Fibroblast of skin of back (primary cell): Measurements from ENCODE around the gene CASK.

Experiments
- DNase-seq: peaks from one replicate; pipeline ENCODE4 v3.0.0-alpha.2; 2013

CASK gene

GRCh38 chrX:41507919-41508318 is 415.4 kb downstream of the CASK start:
- no peak for DNase-seq

DNA sequence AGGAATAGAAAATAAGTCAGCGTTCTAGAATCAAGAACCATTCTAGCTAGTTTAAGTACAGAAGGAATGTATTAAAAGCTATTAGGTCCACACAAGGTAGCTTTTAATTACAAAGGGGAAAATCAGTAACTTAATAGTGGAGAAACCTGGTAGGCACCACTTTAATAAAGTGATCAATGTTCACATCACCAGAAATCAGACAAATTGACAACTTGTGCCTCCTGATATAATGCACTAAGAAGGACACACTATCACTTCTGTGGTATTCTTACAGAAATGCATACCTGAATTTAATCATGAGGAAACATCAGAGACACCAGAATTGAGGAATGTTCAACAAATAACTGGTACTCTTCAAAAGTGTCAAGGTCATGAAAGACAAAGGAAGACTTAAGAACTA is 421.4 kb downstream of the CASK start:
- DNase-seq, result no peak

GRCh38 chrX:41499984-41500383 is 423.4 kb downstream of the CASK start:
- no peak for DNase-seq

DNA sequence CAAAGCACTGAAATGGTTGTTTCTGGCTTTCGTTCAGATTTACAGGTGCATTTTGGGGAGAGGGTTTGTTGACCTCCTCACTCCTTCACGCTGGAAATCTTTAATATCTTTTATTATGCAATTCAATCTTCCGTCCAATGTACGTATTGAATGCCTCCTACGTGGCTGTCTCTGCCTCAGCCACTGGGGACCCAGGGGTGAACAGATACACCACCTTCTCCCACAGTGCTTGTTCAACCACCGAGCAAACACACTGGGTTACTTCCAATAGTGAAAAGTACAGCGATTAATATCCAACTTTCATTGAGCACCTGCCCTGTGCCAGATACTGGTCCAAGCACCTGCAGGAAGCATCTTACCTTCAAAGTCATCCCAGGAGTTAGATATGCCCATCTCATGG is 424.2 kb downstream of the CASK start:
- no peak for DNase-seq

- DNase-seq, result peak; percentile 81
Observed at GRCh38 chrX:41491267-41492004, 431.9 kb downstream of the CASK start.

DNA sequence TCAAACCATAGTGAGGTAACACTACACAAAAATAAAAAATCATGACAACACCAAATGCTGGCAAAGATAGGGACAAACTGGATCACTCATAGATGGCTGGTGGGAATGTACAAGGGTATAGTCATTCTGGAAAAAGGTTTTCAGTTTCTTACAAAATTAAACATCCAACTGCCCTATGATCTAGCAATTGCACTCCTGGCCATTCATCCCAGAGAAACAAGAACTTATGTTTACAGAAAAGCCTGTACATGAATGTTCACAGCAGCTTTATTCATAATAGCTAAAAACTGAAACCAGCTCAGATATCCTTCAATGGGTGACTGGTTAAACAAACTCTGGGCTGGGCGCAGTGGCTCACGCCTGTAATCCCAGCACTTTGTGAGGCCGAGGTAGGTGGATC is 432.9 kb downstream of the CASK start:
- no peak for DNase-seq

DNA sequence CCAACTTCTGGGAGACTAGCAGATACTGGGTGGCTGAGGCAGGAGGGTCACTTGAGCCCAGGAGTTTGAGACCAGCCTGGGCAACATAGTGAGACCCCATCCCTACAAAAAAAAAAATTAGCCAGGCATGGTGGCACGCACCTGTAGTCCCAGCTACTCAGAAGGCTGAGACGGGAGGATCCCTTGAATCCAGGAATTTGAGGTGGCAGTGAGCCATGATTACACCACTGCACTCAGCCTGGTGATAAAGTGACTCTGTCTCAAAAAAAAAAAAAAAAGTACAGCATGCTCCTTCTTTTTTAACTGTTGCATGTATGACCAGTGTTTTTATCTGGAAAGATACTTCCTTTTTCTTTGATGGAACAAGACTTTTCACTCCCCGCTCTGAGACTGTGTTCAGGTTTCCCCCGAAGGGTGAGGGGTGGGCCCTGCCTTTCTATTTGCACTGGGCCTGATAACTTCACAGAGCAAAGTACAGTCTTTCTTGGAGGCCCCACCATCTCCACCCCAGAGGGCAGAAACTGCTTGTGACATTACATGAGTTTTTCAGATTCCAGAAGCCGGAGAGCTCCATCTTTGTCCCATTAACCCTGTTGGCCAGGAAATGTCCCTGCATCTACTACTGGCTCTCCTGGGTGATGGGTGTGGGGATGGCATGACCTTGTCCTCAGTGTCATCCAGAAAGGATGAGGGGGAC is 441.1 kb downstream of the CASK start:
- no peak for DNase-seq

GRCh38 chrX:41481264-41482109 is 441.9 kb downstream of the CASK start:
- DNase-seq, result no peak

DNA sequence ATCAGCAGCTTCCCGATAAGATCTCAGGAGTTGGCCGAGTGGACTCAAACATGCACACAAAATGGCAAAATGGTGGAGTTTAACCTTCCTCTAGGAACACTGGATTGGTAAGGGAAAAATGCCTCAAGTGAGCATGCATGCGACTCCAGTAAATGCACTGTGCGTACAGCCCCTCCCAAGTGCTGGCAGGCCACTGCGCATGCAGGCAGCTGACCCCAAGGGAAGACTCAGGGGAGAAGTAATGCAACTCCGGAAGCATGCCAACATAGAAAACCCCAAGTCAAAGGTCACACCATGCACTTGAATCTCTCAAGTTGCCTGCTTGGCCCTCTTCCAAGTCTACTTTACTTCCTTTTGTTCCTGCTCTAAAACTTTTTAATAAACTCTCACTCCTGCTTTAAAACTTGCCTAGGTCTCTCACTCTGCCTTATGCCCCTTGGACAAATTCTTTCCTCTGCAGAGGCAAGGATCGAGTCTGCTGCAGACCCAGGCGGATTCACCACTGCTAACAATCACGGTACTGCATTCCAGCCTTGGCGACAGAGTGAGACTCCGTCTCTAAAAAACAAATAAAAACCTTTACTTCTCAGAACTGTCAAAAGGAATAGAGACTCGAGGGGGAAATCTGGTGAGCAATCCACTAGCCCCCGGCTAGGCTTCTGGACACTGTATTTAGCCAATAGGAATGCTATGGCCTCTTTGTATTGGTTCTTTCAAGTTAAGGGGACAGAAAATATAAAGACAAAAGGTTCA is 442.7 kb downstream of the CASK start:
- DNase-seq, result no peak

GRCh38 chrX:41478381-41478911 is 444.9 kb downstream of the CASK start:
- no peak for DNase-seq

GRCh38 chrX:41475591-41476241 is 447.6 kb downstream of the CASK start:
- DNase-seq, result no peak

- DNase-seq, result no peak
Observed at GRCh38 chrX:41475191-41475590, 448.2 kb downstream of the CASK start.

- DNase-seq, result no peak
Observed at GRCh38 chrX:41474726-41475100, 448.6 kb downstream of the CASK start.

DNA sequence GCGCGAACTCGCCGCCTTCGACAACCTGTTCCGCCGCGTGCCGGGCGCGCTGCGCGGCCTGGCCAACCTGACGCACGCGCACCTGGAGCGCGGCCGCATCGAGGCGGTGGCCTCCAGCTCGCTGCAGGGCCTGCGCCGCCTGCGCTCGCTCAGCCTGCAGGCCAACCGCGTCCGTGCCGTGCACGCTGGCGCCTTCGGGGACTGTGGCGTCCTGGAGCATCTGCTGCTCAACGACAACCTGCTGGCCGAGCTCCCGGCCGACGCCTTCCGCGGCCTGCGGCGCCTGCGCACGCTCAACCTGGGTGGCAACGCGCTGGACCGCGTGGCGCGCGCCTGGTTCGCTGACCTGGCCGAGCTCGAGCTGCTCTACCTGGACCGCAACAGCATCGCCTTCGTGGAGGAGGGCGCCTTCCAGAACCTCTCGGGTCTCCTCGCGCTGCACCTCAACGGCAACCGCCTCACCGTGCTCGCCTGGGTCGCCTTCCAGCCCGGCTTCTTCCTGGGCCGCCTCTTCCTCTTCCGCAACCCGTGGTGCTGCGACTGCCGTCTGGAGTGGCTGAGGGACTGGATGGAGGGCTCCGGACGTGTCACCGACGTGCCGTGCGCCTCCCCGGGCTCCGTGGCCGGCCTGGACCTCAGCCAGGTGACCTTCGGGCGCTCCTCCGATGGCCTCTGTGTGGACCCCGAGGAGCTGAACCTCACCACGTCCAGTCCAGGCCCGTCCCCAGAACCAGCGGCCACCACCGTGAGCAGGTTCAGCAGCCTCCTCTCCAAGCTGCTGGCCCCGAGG is 449.2 kb downstream of the CASK start:
- DNase-seq, result no peak

GRCh38 chrX:41472231-41472815 is 451.0 kb downstream of the CASK start:
- no peak for DNase-seq

GRCh38 chrX:41471786-41472185 is 451.6 kb downstream of the CASK start:
- DNase-seq, result no peak

GRCh38 chrX:41470706-41471105 is 452.6 kb downstream of the CASK start:
- DNase-seq, result no peak

DNA sequence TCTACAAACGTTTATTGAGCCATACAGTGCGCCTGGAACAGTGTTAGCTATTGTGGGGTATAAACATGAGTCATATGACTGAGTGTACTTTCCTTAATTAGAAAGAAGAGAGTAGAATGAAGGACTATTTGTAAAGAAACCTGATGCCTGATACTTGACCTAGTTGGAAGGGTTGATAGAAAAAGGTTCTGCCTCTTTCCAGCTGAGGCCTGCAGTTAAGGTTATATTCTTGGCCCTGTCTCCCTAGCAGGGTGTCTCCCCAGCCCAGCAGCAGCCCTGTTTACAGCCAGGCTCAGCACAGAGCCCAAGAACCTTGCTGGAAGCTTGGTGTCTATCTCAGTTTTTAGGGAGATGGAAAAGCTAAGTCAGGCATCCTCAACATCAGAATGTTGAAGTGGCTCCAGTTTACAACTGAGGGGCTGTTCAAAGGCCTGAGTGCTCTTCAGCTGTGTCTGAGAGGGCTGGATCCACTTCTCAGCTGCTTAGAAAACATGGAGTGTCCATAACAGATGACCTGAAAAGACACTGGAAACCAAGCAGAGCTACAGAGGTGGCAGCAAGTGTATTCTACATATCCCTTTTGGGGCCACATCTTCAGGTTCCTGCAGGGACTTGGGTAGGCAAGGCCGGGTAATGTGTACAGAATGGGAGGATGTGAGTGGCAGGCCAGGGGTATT is 454.6 kb downstream of the CASK start:
- no peak for DNase-seq
